HUES64 (cell line): Measurements from ENCODE around the gene ARFGAP1.

ENCODE experiments used
- H3K27ac ChIP-seq: 2 replicates; pipeline ENCODE4 v1.7.0; 2013; ENCODE audit warnings: low read depth, low read length, inconsistent platforms
- H3K27me3 ChIP-seq: 2 replicates; pipeline ENCODE4 v1.6.1; 2013; ENCODE audit warnings: mild to moderate bottlenecking, low read length; ENCODE audit not compliant: insufficient read depth
- H3K36me3 ChIP-seq: 2 replicates; pipeline ENCODE4 v1.6.1; 2013; ENCODE audit warnings: mild to moderate bottlenecking, low read length; ENCODE audit not compliant: insufficient read depth
- H3K4me1 ChIP-seq: 2 replicates; pipeline ENCODE4 v1.6.1; 2013; ENCODE audit warnings: mild to moderate bottlenecking, low read length, moderate library complexity; ENCODE audit not compliant: insufficient read depth
- H3K4me3 ChIP-seq: 2 replicates; pipeline ENCODE4 v1.5.1; 2013; ENCODE audit warnings: mild to moderate bottlenecking, low read length, moderate library complexity
- H3K9ac ChIP-seq: 2 replicates; pipeline ENCODE4 v1.6.1; 2013; ENCODE audit warnings: mild to moderate bottlenecking, low read depth, low read length
- H3K9me3 ChIP-seq: 2 replicates; pipeline ENCODE4 v1.6.1; 2013; ENCODE audit warnings: low read depth, low read length; ENCODE audit not compliant: insufficient read depth
- WGBS: fragments of 150-250, 120-280 bp; methylation state at CpG from one replicate; pipeline ENCODE4 v1.1.7; 2013; ENCODE audit warnings: missing lambda C conversion rate; 5-methylcytosine and 5-hydroxymethylcytosine counted together

Gene ARFGAP1

GRCh38 chr20:63326314-63327230 lies 54.0 kb downstream of the ARFGAP1 start:
- Histone ChIP-seq H3K9me3 (no peaks in the 10 kb centered on the region), H3K27ac (no peak overlapping the region), H3K4me1 (0 out of 2 replicates have a peak, but pooled peaks cover 4% of the 10 kb centered on the region), H3K36me3 (no peaks in the 10 kb centered on the region), H3K27me3 (no peaks in the 10 kb centered on the region), H3K4me3 (no peak overlapping the region), H3K9ac (no peak overlapping the region)
- WGBS, result 88% methylated on average over 15 of the region's 15 CpGs

DNA sequence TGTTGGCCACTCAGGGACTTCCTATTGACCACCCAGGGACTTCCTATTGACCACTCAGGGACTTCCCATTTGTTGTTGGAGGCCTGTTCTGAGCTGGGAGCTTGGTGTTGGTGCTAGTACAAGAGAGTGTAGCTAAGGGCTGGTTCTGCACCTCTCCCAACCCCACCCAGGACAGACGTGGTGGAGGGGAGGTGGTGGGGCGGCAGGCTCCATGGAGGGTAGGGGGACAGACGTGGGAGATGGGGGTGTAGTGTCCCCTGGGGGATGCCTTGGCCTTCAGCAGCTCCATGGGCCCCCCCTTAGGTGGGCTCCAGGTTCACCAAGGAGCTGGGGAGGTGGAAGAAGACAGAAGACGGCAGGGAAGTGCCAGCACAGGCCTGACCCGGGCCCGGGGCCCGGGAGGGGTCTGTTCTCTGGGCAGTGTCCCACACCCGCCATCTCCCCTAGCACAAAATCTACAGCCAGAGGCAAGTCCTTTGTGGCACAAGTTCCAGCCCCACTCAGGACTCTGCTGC lies 54.7 kb downstream of the ARFGAP1 start:
- Histone ChIP-seq H3K27me3 (no peaks in the 10 kb centered on the region), H3K4me3 (no peak overlapping the region), H3K9ac (no peak overlapping the region), H3K27ac (no peak overlapping the region), H3K36me3 (no peaks in the 10 kb centered on the region), H3K9me3 (no peaks in the 10 kb centered on the region), H3K4me1 (0 out of 2 replicates have a peak, but pooled peaks cover 4% of the 10 kb centered on the region)
- WGBS, result 86% methylated on average over 8 of the region's 8 CpGs

GRCh38 chr20:63328026-63328700 lies 55.5 kb downstream of the ARFGAP1 start:
- Histone ChIP-seq H3K9me3 (no peaks in the 10 kb centered on the region), H3K27ac (no peak overlapping the region), H3K27me3 (no peaks in the 10 kb centered on the region), H3K4me3 (no peak overlapping the region), H3K4me1 (0 out of 2 replicates have a peak, but pooled peaks cover 2% of the 10 kb centered on the region), H3K36me3 (no peaks in the 10 kb centered on the region), H3K9ac (no peak overlapping the region)
- 92% methylated on average over 20 of the region's 20 CpGs for WGBS

DNA sequence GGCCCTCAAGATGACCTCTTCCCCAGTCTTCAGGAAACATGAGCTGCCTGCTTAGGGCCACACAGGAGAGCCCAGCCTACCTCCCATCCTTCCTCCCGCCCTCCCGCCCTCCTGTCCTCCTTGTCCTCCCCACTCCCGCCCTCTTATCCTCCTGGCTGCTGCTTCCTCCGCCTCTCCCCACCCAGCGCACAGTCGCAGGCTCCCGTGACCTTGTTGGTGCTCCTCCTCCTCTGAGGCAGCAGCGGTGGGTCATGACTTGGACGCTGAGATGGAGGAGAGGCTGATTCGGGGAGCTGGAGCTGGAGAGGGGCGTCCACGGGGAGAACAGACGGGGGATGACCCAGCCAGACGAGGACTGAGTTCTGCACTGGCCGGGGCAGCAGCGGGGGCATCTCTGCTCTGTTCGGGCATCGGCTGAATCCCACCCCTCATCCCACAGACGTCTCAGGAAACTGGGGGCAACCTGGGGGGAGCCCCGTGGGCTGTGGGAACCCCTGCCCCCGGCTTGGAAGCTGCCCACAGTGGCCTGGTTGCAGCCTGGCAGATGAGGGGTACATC lies 56.2 kb downstream of the ARFGAP1 start:
- Histone ChIP-seq H3K36me3 (no peaks in the 10 kb centered on the region), H3K27ac (no peak overlapping the region), H3K9me3 (no peaks in the 10 kb centered on the region), H3K27me3 (no peaks in the 10 kb centered on the region), H3K4me3 (no peak overlapping the region), H3K9ac (no peak overlapping the region), H3K4me1 (no peaks in the 10 kb centered on the region)
- WGBS, result 86% methylated on average over 19 of the region's 21 CpGs

DNA sequence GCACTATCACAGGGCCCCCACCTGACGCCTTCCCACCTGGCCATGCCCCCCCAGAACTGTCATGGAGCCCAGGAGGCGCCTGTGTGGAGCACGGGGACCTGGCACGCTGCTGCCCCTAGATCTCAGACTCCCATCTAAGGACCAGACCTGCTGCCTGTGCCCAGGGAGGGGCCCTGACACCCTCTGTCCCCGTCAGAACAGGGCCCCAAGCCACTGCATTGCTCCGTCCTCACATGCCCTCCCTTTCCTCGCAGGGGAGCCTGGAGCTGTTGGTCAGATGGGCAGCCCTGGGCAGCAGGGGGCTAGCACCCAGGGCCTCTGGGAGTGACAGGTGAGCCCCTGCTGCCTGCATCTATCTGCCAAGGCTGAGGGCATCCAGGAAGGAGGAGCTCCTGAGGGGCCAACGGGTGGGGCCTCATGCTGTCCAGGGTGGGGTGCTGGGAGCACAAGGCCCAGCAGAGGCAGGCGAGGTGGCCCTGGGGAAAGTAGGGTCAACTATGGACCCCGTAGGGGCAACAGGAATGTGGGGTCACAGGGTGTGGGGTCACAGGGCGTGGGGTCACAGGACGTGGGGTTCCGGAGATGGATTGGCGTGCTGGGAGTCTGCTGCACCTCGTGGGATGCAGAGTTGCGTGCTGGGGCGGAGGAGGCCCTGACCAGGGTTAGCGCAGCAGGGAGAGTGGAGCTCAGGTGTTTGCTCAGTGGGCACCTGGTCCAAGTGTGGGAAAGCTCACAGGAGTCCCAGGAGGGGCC lies 56.9 kb downstream of the ARFGAP1 start:
- H3K27me3 ChIP-seq, result no peaks in the 10 kb centered on the region
- no peaks in the 10 kb centered on the region for H3K4me1 ChIP-seq

DNA sequence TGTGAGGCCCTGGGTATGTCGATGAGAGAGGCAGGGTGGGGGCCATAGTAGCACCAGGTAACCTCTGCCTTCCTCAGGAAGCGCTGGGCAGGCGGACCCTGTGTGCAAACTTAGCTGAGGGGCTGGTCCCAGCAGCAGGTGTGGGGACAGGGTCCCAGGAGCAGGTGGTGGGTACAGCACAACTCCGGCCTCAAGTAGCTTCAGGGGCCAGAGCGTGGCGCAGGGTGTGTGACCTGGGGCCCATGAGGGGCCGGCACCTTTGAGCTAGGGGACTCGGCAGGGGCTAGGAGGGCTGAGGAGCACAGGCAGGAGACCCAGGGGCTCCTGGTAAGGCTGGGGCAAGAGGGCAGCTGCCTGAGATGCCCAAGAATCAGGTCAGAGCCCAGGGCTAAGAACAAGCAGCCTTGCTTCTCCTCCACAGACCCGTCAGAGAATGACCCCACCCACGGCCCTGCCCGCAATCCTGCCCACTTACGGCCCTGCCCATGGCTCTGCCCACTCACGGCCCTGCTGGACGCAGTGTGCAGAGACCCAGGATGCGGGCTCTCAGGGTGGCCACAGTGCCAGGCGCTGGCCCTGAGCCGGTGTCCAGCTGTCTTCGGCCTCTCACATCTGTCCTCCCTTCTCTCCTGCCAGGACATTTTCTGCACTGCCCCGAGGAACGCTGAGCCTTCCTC lies 57.6 kb downstream of the ARFGAP1 start:
- Histone ChIP-seq H3K4me1 (no peaks in the 10 kb centered on the region), H3K9ac (no peak overlapping the region), H3K9me3 (no peaks in the 10 kb centered on the region), H3K27me3 (no peaks in the 10 kb centered on the region), H3K4me3 (no peak overlapping the region), H3K27ac (no peak overlapping the region), H3K36me3 (no peaks in the 10 kb centered on the region)
- WGBS, result 93% methylated on average over 20 of the region's 20 CpGs

More for the DNA sequence above, 56.9 kb downstream of the ARFGAP1 start:
- H3K9ac ChIP-seq, result no peak overlapping the region
- no peaks in the 10 kb centered on the region for H3K9me3 ChIP-seq
- no peaks in the 10 kb centered on the region for H3K36me3 ChIP-seq
- H3K4me3 ChIP-seq, result no peak overlapping the region
- 89% methylated on average over 18 of the region's 18 CpGs for WGBS
- H3K27ac ChIP-seq, result no peak overlapping the region

DNA sequence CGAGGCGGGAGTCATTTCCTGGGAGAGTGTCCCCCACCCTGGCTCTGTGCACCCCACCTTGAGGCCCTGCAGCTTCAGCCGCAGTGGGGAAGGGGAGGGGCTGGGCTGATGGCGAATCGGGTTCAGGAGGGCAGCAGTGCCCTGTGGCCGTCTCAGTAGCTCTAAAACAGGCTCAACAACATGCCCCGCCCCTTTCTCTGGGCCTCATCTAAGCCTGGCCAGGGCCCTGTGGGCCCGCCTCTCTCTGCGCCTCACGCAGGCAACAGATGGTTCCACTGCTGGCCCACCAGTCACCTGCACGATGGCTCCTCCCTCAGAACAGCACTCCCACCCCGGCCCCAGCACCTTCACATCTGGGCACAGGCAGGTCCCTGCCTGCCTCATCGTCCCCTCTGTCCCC lies 58.3 kb downstream of the ARFGAP1 start:
- H3K9me3 ChIP-seq, result no peaks in the 10 kb centered on the region
- H3K9ac ChIP-seq, result no peak overlapping the region
- H3K4me1 ChIP-seq, result no peaks in the 10 kb centered on the region
- H3K27me3 ChIP-seq, result no peaks in the 10 kb centered on the region
- H3K27ac ChIP-seq, result no peak overlapping the region
- H3K4me3 ChIP-seq, result no peak overlapping the region
- H3K36me3 ChIP-seq, result no peaks in the 10 kb centered on the region
- 76% methylated on average over 13 of the region's 13 CpGs for WGBS

GRCh38 chr20:63331741-63332400 lies 59.3 kb downstream of the ARFGAP1 start:
- Histone ChIP-seq H3K27me3 (no peaks in the 10 kb centered on the region), H3K9ac (no peak overlapping the region), H3K27ac (no peak overlapping the region), H3K4me1 (no peaks in the 10 kb centered on the region), H3K4me3 (no peak overlapping the region), H3K9me3 (no peaks in the 10 kb centered on the region), H3K36me3 (no peaks in the 10 kb centered on the region)
- 94% methylated on average over 8 of the region's 8 CpGs for WGBS

GRCh38 chr20:63332488-63333240 lies 60.1 kb downstream of the ARFGAP1 start:
- no peak overlapping the region for H3K9ac ChIP-seq
- no peaks in the 10 kb centered on the region for H3K36me3 ChIP-seq
- H3K4me1 ChIP-seq, result no peaks in the 10 kb centered on the region
- H3K27ac ChIP-seq, result no peak overlapping the region
- no peaks in the 10 kb centered on the region for H3K27me3 ChIP-seq
- H3K4me3 ChIP-seq, result no peak overlapping the region
- 94% methylated on average over 22 of the region's 22 CpGs for WGBS
- no peaks in the 10 kb centered on the region for H3K9me3 ChIP-seq
